ENCODE measurements around the gene CYTH1.
"Not testable (repeated sequence)": the region's sequence is repeated elsewhere in the genome, so short reads cannot be mapped to it uniquely, and the experiment has no call there.

The CYTH1 gene

GRCh38 chr17:78785663-78786057, 3.6 kb upstream of the CYTH1 start:
- no peak for DNase-seq

- no peak for DNase-seq
These were observed 3.1 kb upstream of the CYTH1 start for GRCh38 chr17:78785011-78785662.

GRCh38 chr17:78784352-78784751, 2.3 kb upstream of the CYTH1 start:
- DNase-seq = no peak

- no peak for DNase-seq
These were observed 1.7 kb upstream of the CYTH1 start for GRCh38 chr17:78783711-78784324.

- DNase-seq = peak; percentile 41
These were observed 775 bp downstream of the CYTH1 start for GRCh38 chr17:78781104-78781892.

- DNase-seq = no peak
These were observed 1.7 kb downstream of the CYTH1 start for GRCh38 chr17:78780335-78780734.

GRCh38 chr17:78779850-78780249, 2.2 kb downstream of the CYTH1 start:
- no peak for DNase-seq

GRCh38 chr17:78779286-78779651, 2.8 kb downstream of the CYTH1 start:
- not testable (repeated sequence) for DNase-seq

- no peak for DNase-seq
These were observed 4.2 kb downstream of the CYTH1 start for GRCh38 chr17:78777881-78778280.

- no peak for DNase-seq
These were observed 7.0 kb downstream of the CYTH1 start for GRCh38 chr17:78774956-78775571.

- DNase-seq = no peak
These were observed 7.6 kb downstream of the CYTH1 start for GRCh38 chr17:78774453-78774852.

- DNase-seq = no peak
These were observed 10.2 kb downstream of the CYTH1 start for GRCh38 chr17:78771758-78772382.

GRCh38 chr17:78769196-78769773, 12.8 kb downstream of the CYTH1 start:
- no peak for DNase-seq

GRCh38 chr17:78767806-78768205, 14.3 kb downstream of the CYTH1 start:
- DNase-seq = no peak

- no peak for DNase-seq
These were observed 15.3 kb downstream of the CYTH1 start for GRCh38 chr17:78766743-78767294.

- DNase-seq = no peak
These were observed 15.8 kb downstream of the CYTH1 start for GRCh38 chr17:78766225-78766624.

GRCh38 chr17:78765821-78766220, 16.3 kb downstream of the CYTH1 start:
- DNase-seq = no peak

GRCh38 chr17:78764871-78765270, 17.2 kb downstream of the CYTH1 start:
- DNase-seq = no peak

GRCh38 chr17:78763561-78763960, 18.5 kb downstream of the CYTH1 start:
- DNase-seq = no peak

GRCh38 chr17:78761789-78762406, 20.2 kb downstream of the CYTH1 start:
- DNase-seq = no peak

GRCh38 chr17:78759969-78760352, 22.1 kb downstream of the CYTH1 start:
- DNase-seq = no peak

Data from stimulated activated CD4-positive, alpha-beta T cell treated with anti-CD3 and anti-CD28 coated beads, Interleukin-12 subunit alpha, Interleukin-12 subunit beta, amount 100 ng/mL, for 4 hours (primary cell).